ENCODE measurements around the gene FAM217B.

The FAM217B gene

GRCh38 chr20:59940129-59940955, at the start of gene FAM217B, which contains the start of gene PPP1R3D:
TSS of gene FAM217B (plus strand) at chr20:59940389. CDS start at chr20:59943944, 3,555 bp downstream.
TSS of gene PPP1R3D (minus strand) at chr20:59940305. CDS start at chr20:59939931, 374 bp downstream.
- peak; percentile 74 to 83 for DNase-seq (ENCODE audit: low read depth in 1 of 2, low spot score in 1 of 2)

- DNase-seq (ENCODE audit: low read depth in 1 of 2, low spot score in 1 of 2), result no peak
Observed at GRCh38 chr20:59891581-59891980, 48.6 kb upstream of the FAM217B start.

- no peak for DNase-seq (ENCODE audit: low read depth in 1 of 2, low spot score in 1 of 2)
Observed at GRCh38 chr20:59895908-59896307, 44.3 kb upstream of the FAM217B start.

GRCh38 chr20:59902470-59902869, 37.7 kb upstream of the FAM217B start:
- DNase-seq (ENCODE audit: low read depth in 1 of 2, low spot score in 1 of 2), result no peak

GRCh38 chr20:59903621-59904020, 36.6 kb upstream of the FAM217B start:
- DNase-seq (ENCODE audit: low read depth in 1 of 2, low spot score in 1 of 2), result no peak

- DNase-seq (ENCODE audit: low read depth in 1 of 2, low spot score in 1 of 2), result no peak
Observed at GRCh38 chr20:59908855-59909254, 31.3 kb upstream of the FAM217B start.

GRCh38 chr20:59911041-59911440, 29.1 kb upstream of the FAM217B start:
- DNase-seq (ENCODE audit: low read depth in 1 of 2, low spot score in 1 of 2), result no peak

GRCh38 chr20:59912609-59913008, 27.6 kb upstream of the FAM217B start:
- DNase-seq (ENCODE audit: low read depth in 1 of 2, low spot score in 1 of 2), result no peak

GRCh38 chr20:59920944-59921343, 19.2 kb upstream of the FAM217B start:
- no peak for DNase-seq (ENCODE audit: low read depth in 1 of 2, low spot score in 1 of 2)

- DNase-seq (ENCODE audit: low read depth in 1 of 2, low spot score in 1 of 2), result no peak
Observed at GRCh38 chr20:59923514-59923913, 16.7 kb upstream of the FAM217B start.

GRCh38 chr20:59925359-59925758, 14.8 kb upstream of the FAM217B start:
- no peak for DNase-seq (ENCODE audit: low read depth in 1 of 2, low spot score in 1 of 2)

- no peak for DNase-seq (ENCODE audit: low read depth in 1 of 2, low spot score in 1 of 2)
Observed at GRCh38 chr20:59925899-59926298, 14.3 kb upstream of the FAM217B start.

GRCh38 chr20:59931511-59932312, 8.5 kb upstream of the FAM217B start:
- DNase-seq (ENCODE audit: low read depth in 1 of 2, low spot score in 1 of 2), result no peak

GRCh38 chr20:59932616-59933295, 7.4 kb upstream of the FAM217B start:
- no peak for DNase-seq (ENCODE audit: low read depth in 1 of 2, low spot score in 1 of 2)

GRCh38 chr20:59933296-59933848, 6.8 kb upstream of the FAM217B start, which contains the start of gene SYCP2:
TSS of gene SYCP2 (minus strand) at chr20:59933637. CDS start at chr20:59922413, 11,224 bp downstream.
- DNase-seq (ENCODE audit: low read depth in 1 of 2, low spot score in 1 of 2), result peak; percentile 22 to 54

- peak; percentile 62 to 73 for DNase-seq (ENCODE audit: low read depth in 1 of 2, low spot score in 1 of 2)
Observed at GRCh38 chr20:59933849-59934585, 6.2 kb upstream of the FAM217B start.

GRCh38 chr20:59935457-59936185, 4.6 kb upstream of the FAM217B start:
- DNase-seq (ENCODE audit: low read depth in 1 of 2, low spot score in 1 of 2), result no peak

GRCh38 chr20:59936409-59936808, 3.8 kb upstream of the FAM217B start:
- no peak for DNase-seq (ENCODE audit: low read depth in 1 of 2, low spot score in 1 of 2)

GRCh38 chr20:59937150-59937549, 3.0 kb upstream of the FAM217B start:
- DNase-seq (ENCODE audit: low read depth in 1 of 2, low spot score in 1 of 2), result no peak

- no peak for DNase-seq (ENCODE audit: low read depth in 1 of 2, low spot score in 1 of 2)
Observed at GRCh38 chr20:59938221-59938620, 2.0 kb upstream of the FAM217B start.
